Neural cell (in vitro differentiated cells): ENCODE results near the gene ZNF503.

ENCODE experiments used
- CTCF ChIP-seq: fragments of 450-650 bp; IDR thresholded peaks from 2 replicates; pipeline ENCODE4 v1.5.1; 2014; ENCODE audit warnings: antibody characterized with exemption, mild to moderate bottlenecking, moderate library complexity; ENCODE audit not compliant: poor library complexity, severe bottlenecking
- EP300 ChIP-seq: fragments of 450-650 bp; conservative IDR thresholded peaks from 2 replicates; pipeline ENCODE4 v1.6.1; 2014; ENCODE audit warnings: antibody characterized with exemption, mild to moderate bottlenecking, moderate library complexity; ENCODE audit not compliant: poor library complexity, severe bottlenecking
- EZH2 ChIP-seq: fragments of 200-600, 300-800 bp; shearing (Covaris generic), sonication (generic); IDR thresholded peaks from 2 replicates; pipeline ENCODE4 v1.6.1; 2014; ENCODE audit warnings: antibody characterized with exemption, low read length, borderline replicate concordance, mild to moderate bottlenecking; ENCODE audit not compliant: insufficient read depth, poor library complexity, severe bottlenecking
- MXI1 ChIP-seq: fragments of 450-650 bp; conservative IDR thresholded peaks from 2 replicates; pipeline ENCODE4 v1.6.1; 2014; ENCODE audit warnings: antibody characterized with exemption, mild to moderate bottlenecking; ENCODE audit not compliant: poor library complexity, severe bottlenecking
- POLR2AphosphoS5 ChIP-seq: IDR thresholded peaks from 2 replicates; pipeline ENCODE4 v1.6.1; 2012
- RAD21 ChIP-seq: fragments of 450-650 bp; conservative IDR thresholded peaks from 2 replicates; pipeline ENCODE4 v1.6.1; 2014; ENCODE audit warnings: antibody characterized with exemption, mild to moderate bottlenecking, moderate library complexity
- REST ChIP-seq: IDR thresholded peaks from 2 replicates; pipeline ENCODE4 v1.6.1; 2012; ENCODE audit warnings: borderline replicate concordance
- SMC3 ChIP-seq: fragments of 450-650 bp; conservative IDR thresholded peaks from 2 replicates; pipeline ENCODE4 v1.6.1; 2014; ENCODE audit warnings: antibody characterized with exemption, mild to moderate bottlenecking, moderate library complexity; ENCODE audit not compliant: poor library complexity
- TAF1 ChIP-seq: IDR thresholded peaks from 2 replicates; pipeline ENCODE4 v1.6.1; 2012; ENCODE audit warnings: low read depth

DNA sequence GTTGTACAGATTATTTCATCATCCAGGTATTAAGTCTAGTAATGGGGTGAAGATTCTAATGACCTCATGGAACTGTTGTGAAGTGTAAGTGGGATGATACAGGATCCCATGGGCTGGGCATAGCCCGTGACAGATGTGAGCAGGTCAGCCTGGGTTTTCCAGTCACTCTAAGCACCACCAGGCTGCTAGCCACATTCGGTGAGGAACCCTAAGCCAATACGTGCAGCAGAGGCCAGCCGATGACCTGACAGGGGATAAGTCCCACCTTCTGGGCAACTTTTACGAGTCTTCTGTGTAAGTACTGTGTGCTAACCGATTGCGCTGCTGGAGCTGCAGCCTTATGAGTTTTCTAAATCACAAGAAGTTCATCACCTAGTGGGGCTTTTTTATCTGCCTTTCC is 7.3 kb downstream of the ZNF503 start:
- TF ChIP-seq EP300, result no peak
- TF ChIP-seq CTCF, result no peak
- TF ChIP-seq POLR2AphosphoS5, result no peak
- no peak for TF ChIP-seq EZH2
- no peak for TF ChIP-seq TAF1
- no peak for TF ChIP-seq SMC3
- TF ChIP-seq RAD21, result no peak
- TF ChIP-seq REST, result no peak
- no peak for TF ChIP-seq MXI1
